ENCODE measurements around the gene PTPRG.

Gene PTPRG

GRCh38 chr3:62173939-62174515 lies 612.7 kb downstream of the PTPRG start:
- no peak overlapping the region for H3K9ac ChIP-seq
- no peaks in the 10 kb centered on the region for H3K79me2 ChIP-seq (ENCODE audit: insufficient read depth, low read depth)
- H3K4me3 ChIP-seq (IDR thresholded peaks at IDR 0.05; ENCODE audit: insufficient read depth, low read depth, low read length): no peak overlapping the region
- no peak overlapping the region for H3K4me2 ChIP-seq
- H3K4me1 ChIP-seq (ENCODE audit: low read depth, poor library complexity, severe bottlenecking): no peaks in the 10 kb centered on the region
- H3K27me3 ChIP-seq (ENCODE audit: insufficient read depth, low read depth): no peaks in the 10 kb centered on the region
- TF ChIP-seq, protein P1, sequence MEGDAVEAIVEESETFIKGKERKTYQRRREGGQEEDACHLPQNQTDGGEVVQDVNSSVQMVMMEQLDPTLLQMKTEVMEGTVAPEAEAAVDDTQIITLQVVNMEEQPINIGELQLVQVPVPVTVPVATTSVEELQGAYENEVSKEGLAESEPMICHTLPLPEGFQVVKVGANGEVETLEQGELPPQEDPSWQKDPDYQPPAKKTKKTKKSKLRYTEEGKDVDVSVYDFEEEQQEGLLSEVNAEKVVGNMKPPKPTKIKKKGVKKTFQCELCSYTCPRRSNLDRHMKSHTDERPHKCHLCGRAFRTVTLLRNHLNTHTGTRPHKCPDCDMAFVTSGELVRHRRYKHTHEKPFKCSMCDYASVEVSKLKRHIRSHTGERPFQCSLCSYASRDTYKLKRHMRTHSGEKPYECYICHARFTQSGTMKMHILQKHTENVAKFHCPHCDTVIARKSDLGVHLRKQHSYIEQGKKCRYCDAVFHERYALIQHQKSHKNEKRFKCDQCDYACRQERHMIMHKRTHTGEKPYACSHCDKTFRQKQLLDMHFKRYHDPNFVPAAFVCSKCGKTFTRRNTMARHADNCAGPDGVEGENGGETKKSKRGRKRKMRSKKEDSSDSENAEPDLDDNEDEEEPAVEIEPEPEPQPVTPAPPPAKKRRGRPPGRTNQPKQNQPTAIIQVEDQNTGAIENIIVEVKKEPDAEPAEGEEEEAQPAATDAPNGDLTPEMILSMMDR (conservative IDR thresholded peaks at IDR 0.05; ENCODE audit: low read depth, low read length): no peak
- H4K20me1 ChIP-seq (ENCODE audit: insufficient read depth): no peaks in the 10 kb centered on the region
- H2AFZ ChIP-seq (ENCODE audit: low read depth): no peak overlapping the region
- H3K36me3 ChIP-seq (ENCODE audit: insufficient read depth): no peaks in the 10 kb centered on the region
- H3K27ac ChIP-seq: no peak overlapping the region

GRCh38 chr3:62175161-62175560 lies 613.8 kb downstream of the PTPRG start:
- Histone ChIP-seq H3K27me3 (ENCODE audit: insufficient read depth, low read depth) (no peaks in the 10 kb centered on the region), H3K4me1 (ENCODE audit: low read depth, poor library complexity, severe bottlenecking) (no peaks in the 10 kb centered on the region), H3K4me3 (IDR thresholded peaks at IDR 0.05; ENCODE audit: insufficient read depth, low read depth, low read length) (no peak overlapping the region), H2AFZ (ENCODE audit: low read depth) (no peak overlapping the region), H3K36me3 (ENCODE audit: insufficient read depth) (no peaks in the 10 kb centered on the region), H4K20me1 (ENCODE audit: insufficient read depth) (no peaks in the 10 kb centered on the region), H3K79me2 (ENCODE audit: insufficient read depth, low read depth) (no peaks in the 10 kb centered on the region), H3K9ac (no peak overlapping the region), H3K27ac (no peak overlapping the region), H3K4me2 (no peak overlapping the region)
- TF ChIP-seq, protein P1 (conservative IDR thresholded peaks at IDR 0.05; ENCODE audit: low read depth, low read length): no peak

- Histone ChIP-seq H3K36me3 (ENCODE audit: insufficient read depth) (no peaks in the 10 kb centered on the region), H3K27ac (no peak overlapping the region), H3K4me1 (ENCODE audit: low read depth, poor library complexity, severe bottlenecking) (no peaks in the 10 kb centered on the region), H3K4me2 (no peak overlapping the region), H3K79me2 (ENCODE audit: insufficient read depth, low read depth) (no peaks in the 10 kb centered on the region), H3K4me3 (IDR thresholded peaks at IDR 0.05; ENCODE audit: insufficient read depth, low read depth, low read length) (no peak overlapping the region), H3K9ac (no peak overlapping the region), H3K27me3 (ENCODE audit: insufficient read depth, low read depth) (no peaks in the 10 kb centered on the region), H2AFZ (ENCODE audit: low read depth) (no peak overlapping the region), H4K20me1 (ENCODE audit: insufficient read depth) (no peaks in the 10 kb centered on the region)
- TF ChIP-seq, protein P1 (conservative IDR thresholded peaks at IDR 0.05; ENCODE audit: low read depth, low read length): no peak
Observed at GRCh38 chr3:62178032-62178431, 616.7 kb downstream of the PTPRG start.

GRCh38 chr3:62178739-62179600 lies 617.6 kb downstream of the PTPRG start:
- Histone ChIP-seq H3K36me3 (ENCODE audit: insufficient read depth) (no peaks in the 10 kb centered on the region), H3K27ac (no peak overlapping the region), H3K9ac (no peak overlapping the region), H3K4me3 (IDR thresholded peaks at IDR 0.05; ENCODE audit: insufficient read depth, low read depth, low read length) (no peak overlapping the region), H4K20me1 (ENCODE audit: insufficient read depth) (no peaks in the 10 kb centered on the region), H3K4me2 (no peak overlapping the region), H3K4me1 (ENCODE audit: low read depth, poor library complexity, severe bottlenecking) (no peaks in the 10 kb centered on the region), H2AFZ (ENCODE audit: low read depth) (no peak overlapping the region), H3K27me3 (ENCODE audit: insufficient read depth, low read depth) (no peaks in the 10 kb centered on the region), H3K79me2 (ENCODE audit: insufficient read depth, low read depth) (no peaks in the 10 kb centered on the region)
- TF ChIP-seq, protein P1 (conservative IDR thresholded peaks at IDR 0.05; ENCODE audit: low read depth, low read length): no peak
